Transverse colon (tissue), 4 donors: ENCODE measurements around the gene ATOH8.

Experiments used
- CTCF ChIP-seq, 5 experiments: fragments of 200-600 bp in 3 of 5; fragments of 450-650 bp in 2 of 5; sonication (generic) in 3 of 5; IDR thresholded peaks; 1 replicate in 2 of 5; 2 replicates in 3 of 5; pipeline ENCODE4 v1.5.1; 2016 to 2017; ENCODE audit warnings: antibody characterized with exemption in 5 of 5, inconsistent platforms in 3 of 5, mild to moderate bottlenecking in 2 of 5, moderate library complexity in 1 of 5
- POLR2A ChIP-seq: fragments of 450-650 bp; IDR thresholded peaks from one replicate; pipeline ENCODE4 v1.6.1; 2016; ENCODE audit warnings: antibody characterized with exemption, mild to moderate bottlenecking, moderate library complexity
- POLR2AphosphoS5 ChIP-seq, 3 donors: sonication (generic); formaldehyde crosslinking; IDR thresholded peaks; one replicate each; pipeline ENCODE4 v1.6.1; 2016; ENCODE audit warnings: antibody characterized with exemption in 3 of 3

GRCh38 chr2:85720533-85720932 lies 33.3 kb upstream of the ATOH8 start:
- TF ChIP-seq CTCF (IDR thresholded peaks at IDR 0.05): no peak
- TF ChIP-seq POLR2A: no peak
- no peak for TF ChIP-seq POLR2AphosphoS5 (IDR thresholded peaks at IDR 0.05)
